GM10847 (cell line): ENCODE measurements around the gene GLOD5.

Experiments
- POLR2A ChIP-seq: IDR thresholded peaks from 2 replicates; pipeline ENCODE4 v1.6.1; 2011; ENCODE audit not compliant: insufficient read length; ENCODE audit errors: extremely low read depth

Gene GLOD5

GRCh38 chrX:48741834-48742233 lies 19.7 kb upstream of the GLOD5 start:
- TF ChIP-seq POLR2A: no peak

GRCh38 chrX:48745222-48745621 lies 16.3 kb upstream of the GLOD5 start:
- no peak for TF ChIP-seq POLR2A

GRCh38 chrX:48747415-48748016 lies 14.0 kb upstream of the GLOD5 start:
- TF ChIP-seq POLR2A: no peak

- no peak for TF ChIP-seq POLR2A
These were observed 12.4 kb upstream of the GLOD5 start for GRCh38 chrX:48749182-48749581.

GRCh38 chrX:48751343-48751742 lies 10.2 kb upstream of the GLOD5 start:
- no peak for TF ChIP-seq POLR2A

- TF ChIP-seq POLR2A: no peak
These were observed 9.0 kb upstream of the GLOD5 start for GRCh38 chrX:48752498-48752897.

GRCh38 chrX:48753708-48754228 lies 7.8 kb upstream of the GLOD5 start:
- no peak for TF ChIP-seq POLR2A

- no peak for TF ChIP-seq POLR2A
These were observed 7.3 kb upstream of the GLOD5 start for GRCh38 chrX:48754238-48754637.

GRCh38 chrX:48769230-48769629 lies 7.7 kb downstream of the GLOD5 start:
- no peak for TF ChIP-seq POLR2A

- no peak for TF ChIP-seq POLR2A
These were observed 8.7 kb downstream of the GLOD5 start for GRCh38 chrX:48770296-48770695.

GRCh38 chrX:48772602-48773001 lies 11.1 kb downstream of the GLOD5 start:
- no peak for TF ChIP-seq POLR2A

GRCh38 chrX:48776818-48777439 lies 15.4 kb downstream of the GLOD5 start:
- TF ChIP-seq POLR2A: no peak

GRCh38 chrX:48779399-48779798 lies 17.9 kb downstream of the GLOD5 start:
- no peak for TF ChIP-seq POLR2A

GRCh38 chrX:48781705-48782104 lies 20.2 kb downstream of the GLOD5 start:
- no peak for TF ChIP-seq POLR2A

GRCh38 chrX:48782216-48782615 lies 20.7 kb downstream of the GLOD5 start:
- TF ChIP-seq POLR2A: no peak

- no peak for TF ChIP-seq POLR2A
These were observed 21.2 kb downstream of the GLOD5 start for GRCh38 chrX:48782795-48783194.

GRCh38 chrX:48784726-48785125 lies 23.2 kb downstream of the GLOD5 start:
- TF ChIP-seq POLR2A: no peak

- TF ChIP-seq POLR2A: no peak
These were observed 23.6 kb downstream of the GLOD5 start for GRCh38 chrX:48785186-48785539.
